Subcutaneous adipose tissue (tissue), 4 donors: ENCODE results near the gene CDH24. TPM values are rescaled to one million over a fixed set of nuclear protein-coding genes. Genes with fewer than 3 reads are reported as not detected.

Source experiments
- CTCF ChIP-seq: fragments of 450-650 bp; IDR thresholded peaks from one replicate; pipeline ENCODE4 v1.5.1; 2016; ENCODE audit warnings: low read depth, mild to moderate bottlenecking, control low read depth, antibody characterized with exemption, moderate library complexity
- total RNA-seq, 4 donors: library from RNA; depleted of rRNA; stranded (reverse); fragments of >200 nt; gene quantifications; one replicate each; pipeline ENCODE4 v1.1.0, GENCODE V29; 2016

CDH24 gene
- total RNA-seq, 4 donors from 2014 or later, result 1.5 to 4.1 (median 1.8) TPM

- no peak for TF ChIP-seq CTCF
Observed at GRCh38 chr14:23102801-23103200, 45.5 kb upstream of the CDH24 start.

- TF ChIP-seq CTCF, result no peak
Observed at GRCh38 chr14:23101986-23102625, 44.8 kb upstream of the CDH24 start.

DNA sequence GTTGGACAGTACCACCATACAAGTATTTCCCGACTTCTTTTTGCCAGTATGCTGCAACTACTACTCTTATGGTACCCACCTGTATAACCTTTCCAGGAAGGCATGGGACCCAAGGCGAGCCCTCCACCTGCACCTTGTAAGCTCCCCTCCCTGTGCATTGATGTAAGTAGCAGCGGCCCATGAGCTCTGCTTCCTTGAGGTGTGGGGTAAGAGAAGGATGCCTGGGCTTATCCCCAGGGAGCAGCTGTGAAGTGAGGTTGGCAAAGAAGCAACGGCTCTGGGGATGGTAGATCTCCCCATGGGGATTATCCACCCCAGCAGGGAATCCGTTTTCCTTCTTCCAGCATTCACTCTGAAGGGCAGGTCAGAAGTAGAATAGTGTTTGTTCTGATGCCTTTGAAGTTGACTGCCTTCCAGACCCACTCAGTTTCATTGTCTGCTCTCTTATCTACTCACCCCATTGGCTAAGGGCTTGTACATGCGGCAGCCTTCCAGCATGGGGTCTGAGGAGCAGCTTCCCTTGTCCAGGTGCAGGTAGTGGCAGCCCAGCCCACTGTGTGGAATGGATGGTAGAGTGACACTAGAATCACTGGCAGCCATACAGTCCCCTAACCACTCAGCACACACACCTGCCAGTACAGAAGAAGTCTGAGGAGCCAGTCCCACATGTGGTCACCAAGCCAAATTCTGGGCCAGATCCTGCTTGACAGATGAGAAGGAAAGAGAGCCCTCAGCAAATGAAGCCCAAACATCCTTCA, 44.1 kb upstream of the CDH24 start:
- no peak for TF ChIP-seq CTCF

- TF ChIP-seq CTCF, result no peak
Observed at GRCh38 chr14:23099212-23099861, 42.0 kb upstream of the CDH24 start.

GRCh38 chr14:23097786-23098185, 40.5 kb upstream of the CDH24 start:
- TF ChIP-seq CTCF, result no peak

- no peak for TF ChIP-seq CTCF
Observed at GRCh38 chr14:23095196-23096108, 38.1 kb upstream of the CDH24 start, which contains the start of gene C14orf119. Gene C14orf119 (plus strand): TSS chr14:23095505. CDS start chr14:23097659, 2,154 bp downstream.
